ENCODE results near the gene KHDRBS1.

KHDRBS1 gene

GRCh38 chr1:31984419-31985347 lies 29.0 kb upstream of the KHDRBS1 start:
- no peak overlapping the region for H3K4me3 ChIP-seq (ENCODE audit: severe bottlenecking)
- DNase-seq (ENCODE audit: low spot score) (no peak), ATAC-seq (ENCODE audit: low read depth) (peak; percentile 74)
- no peaks in the 10 kb centered on the region for H3K4me1 ChIP-seq (ENCODE audit: insufficient read depth, poor library complexity, severe bottlenecking)
- no peaks in the 10 kb centered on the region for H3K36me3 ChIP-seq (ENCODE audit: low read depth)
- no peak for TF ChIP-seq CTCF (IDR thresholded peaks at IDR 0.05; ENCODE audit: poor library complexity, severe bottlenecking)
- H3K27ac ChIP-seq (ENCODE audit: poor library complexity, severe bottlenecking): peak overlapping the region; percentile 14
- H3K27me3 ChIP-seq (ENCODE audit: insufficient read depth, poor library complexity, severe bottlenecking): no peaks in the 10 kb centered on the region
- no peaks in the 10 kb centered on the region for H3K9me3 ChIP-seq (ENCODE audit: severe bottlenecking)

GRCh38 chr1:31985430-31985829 lies 28.2 kb upstream of the KHDRBS1 start:
- Histone ChIP-seq H3K27me3 (ENCODE audit: insufficient read depth, poor library complexity, severe bottlenecking) (no peaks in the 10 kb centered on the region), H3K27ac (ENCODE audit: poor library complexity, severe bottlenecking) (peak overlapping the region; percentile 14), H3K36me3 (ENCODE audit: low read depth) (no peaks in the 10 kb centered on the region), H3K4me3 (ENCODE audit: severe bottlenecking) (no peak overlapping the region), H3K9me3 (ENCODE audit: severe bottlenecking) (no peaks in the 10 kb centered on the region), H3K4me1 (ENCODE audit: insufficient read depth, poor library complexity, severe bottlenecking) (no peaks in the 10 kb centered on the region)
- ATAC-seq (ENCODE audit: low read depth): peak; percentile 15; the same call in 1 of the 3 replicates
- no peak for TF ChIP-seq CTCF (IDR thresholded peaks at IDR 0.05; ENCODE audit: poor library complexity, severe bottlenecking)
- DNase-seq (ENCODE audit: low spot score): no peak

GRCh38 chr1:31987135-31987619 lies 26.5 kb upstream of the KHDRBS1 start:
- Histone ChIP-seq H3K27me3 (ENCODE audit: insufficient read depth, poor library complexity, severe bottlenecking) (no peaks in the 10 kb centered on the region), H3K9me3 (ENCODE audit: severe bottlenecking) (no peaks in the 10 kb centered on the region), H3K36me3 (ENCODE audit: low read depth) (no peaks in the 10 kb centered on the region), H3K27ac (ENCODE audit: poor library complexity, severe bottlenecking) (no peak overlapping the region), H3K4me1 (ENCODE audit: insufficient read depth, poor library complexity, severe bottlenecking) (no peaks in the 10 kb centered on the region), H3K4me3 (ENCODE audit: severe bottlenecking) (no peak overlapping the region)
- TF ChIP-seq CTCF (IDR thresholded peaks at IDR 0.05; ENCODE audit: poor library complexity, severe bottlenecking): no peak
- ATAC-seq (ENCODE audit: low read depth) (no peak), DNase-seq (ENCODE audit: low spot score) (no peak)

GRCh38 chr1:31989964-31990363 lies 23.7 kb upstream of the KHDRBS1 start:
- ATAC-seq (ENCODE audit: low read depth) (no peak), DNase-seq (ENCODE audit: low spot score) (no peak)
- H3K36me3 ChIP-seq (ENCODE audit: low read depth): no peaks in the 10 kb centered on the region
- no peak for TF ChIP-seq CTCF (IDR thresholded peaks at IDR 0.05; ENCODE audit: poor library complexity, severe bottlenecking)
- no peak overlapping the region for H3K27ac ChIP-seq (ENCODE audit: poor library complexity, severe bottlenecking)
- no peaks in the 10 kb centered on the region for H3K9me3 ChIP-seq (ENCODE audit: severe bottlenecking)
- H3K4me1 ChIP-seq (ENCODE audit: insufficient read depth, poor library complexity, severe bottlenecking): no peaks in the 10 kb centered on the region
- H3K27me3 ChIP-seq (ENCODE audit: insufficient read depth, poor library complexity, severe bottlenecking): no peaks in the 10 kb centered on the region
- H3K4me3 ChIP-seq (ENCODE audit: severe bottlenecking): no peak overlapping the region

GRCh38 chr1:31991182-31991581 lies 22.5 kb upstream of the KHDRBS1 start:
- Histone ChIP-seq H3K36me3 (ENCODE audit: low read depth) (no peaks in the 10 kb centered on the region), H3K4me3 (ENCODE audit: severe bottlenecking) (no peak overlapping the region), H3K4me1 (ENCODE audit: insufficient read depth, poor library complexity, severe bottlenecking) (no peaks in the 10 kb centered on the region), H3K9me3 (ENCODE audit: severe bottlenecking) (no peaks in the 10 kb centered on the region), H3K27me3 (ENCODE audit: insufficient read depth, poor library complexity, severe bottlenecking) (no peaks in the 10 kb centered on the region), H3K27ac (ENCODE audit: poor library complexity, severe bottlenecking) (no peak overlapping the region)
- TF ChIP-seq CTCF (IDR thresholded peaks at IDR 0.05; ENCODE audit: poor library complexity, severe bottlenecking): no peak
- DNase-seq (ENCODE audit: low spot score): no peak
- ATAC-seq (ENCODE audit: low read depth): no peak
